HCT116 (cell line): ENCODE measurements around the gene TMEM174.

Experiments used
- EGR1 ChIP-seq: IDR thresholded peaks from 2 replicates; pipeline ENCODE4 v1.6.1; 2012; ENCODE audit warnings: low read depth
- EZH2 ChIP-seq: fragments of 200-600 bp; sonication (generic); IDR thresholded peaks from 2 replicates; pipeline ENCODE4 v1.6.1; 2017; ENCODE audit warnings: antibody characterized with exemption, mixed run types
- EZH2phosphoT487 ChIP-seq: fragments of 200-600 bp; IDR thresholded peaks from 2 replicates; pipeline ENCODE4 v1.6.1; 2018; ENCODE audit warnings: antibody characterized with exemption, borderline replicate concordance
- JUND ChIP-seq: IDR thresholded peaks from 2 replicates; pipeline ENCODE4 v1.6.1; 2012
- POLR2A ChIP-seq: IDR thresholded peaks from 2 replicates; pipeline ENCODE4 v1.7.0; 2011; ENCODE audit warnings: borderline replicate concordance; ENCODE audit not compliant: insufficient read depth, insufficient read length; ENCODE audit errors: extremely low read depth
- POLR2AphosphoS5 ChIP-seq: IDR thresholded peaks from 2 replicates; pipeline ENCODE4 v1.6.1; 2011; ENCODE audit warnings: mild to moderate bottlenecking, low read depth, low read length, moderate library complexity
- RAD21 ChIP-seq: IDR thresholded peaks from 2 replicates; pipeline ENCODE4 v1.6.1; 2012; ENCODE audit warnings: low read depth, mild to moderate bottlenecking
- YY1 ChIP-seq: IDR thresholded peaks from 2 replicates; pipeline ENCODE4 v1.6.1; 2011; ENCODE audit warnings: low read length, low read depth, moderate library complexity, mild to moderate bottlenecking; ENCODE audit not compliant: insufficient replicate concordance; ENCODE audit errors: extremely low read depth
- ZNF274 ChIP-seq: fragments of 200-500 bp; sonication (Bioruptor generic); IDR thresholded peaks from 2 replicates; pipeline ENCODE4 v1.6.1; 2014; ENCODE audit warnings: mild to moderate bottlenecking, low read depth, low read length, inconsistent platforms
- TF ChIP-seq, protein P1 (sequence below): IDR thresholded peaks from 2 replicates; pipeline ENCODE4 v1.6.1; 2012
- TF ChIP-seq, protein P2 (sequence below), 3 experiments: fragments of 200-600 bp in 1 of 3; sonication (generic) in 1 of 3; IDR thresholded peaks in 2 of 3; conservative IDR thresholded peaks in 1 of 3; 2 replicates each; pipeline ENCODE4 v1.5.1; 2012 to 2017; ENCODE audit warnings: low read depth in 2 of 3, low read length in 2 of 3, antibody characterized with exemption in 1 of 3, borderline replicate concordance in 1 of 3, control low read depth in 1 of 3, mild to moderate bottlenecking in 1 of 3, mixed read lengths in 1 of 3, mixed run types in 1 of 3, moderate library complexity in 1 of 3; ENCODE audit not compliant: insufficient read depth in 1 of 3

DNA sequence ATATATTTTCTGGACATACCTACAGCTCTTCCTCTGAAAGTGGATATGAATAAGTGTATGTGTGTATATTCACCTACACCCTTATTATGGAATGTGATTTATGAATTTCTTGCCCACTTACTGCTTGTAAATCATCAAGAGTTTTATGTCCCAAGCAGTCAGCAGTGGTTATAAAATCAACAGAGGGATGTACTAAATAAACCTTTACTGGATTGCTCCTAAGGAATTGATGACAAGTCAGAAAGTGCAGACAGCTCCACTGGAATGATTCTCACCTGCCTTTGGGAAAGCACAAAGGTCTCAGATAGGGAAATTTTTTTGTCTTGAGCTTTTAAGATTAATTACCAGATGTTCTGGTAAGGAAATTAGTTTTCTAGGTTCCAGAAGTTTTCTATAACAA, 9.3 kb downstream of the TMEM174 start:
- TF ChIP-seq RAD21 (no peak), EGR1 (no peak), EZH2phosphoT487 (no peak), POLR2AphosphoS5 (no peak), EZH2 (no peak), ZNF274 (no peak), JUND (no peak), POLR2A (no peak), YY1 (no peak)
- TF ChIP-seq, protein P1, sequence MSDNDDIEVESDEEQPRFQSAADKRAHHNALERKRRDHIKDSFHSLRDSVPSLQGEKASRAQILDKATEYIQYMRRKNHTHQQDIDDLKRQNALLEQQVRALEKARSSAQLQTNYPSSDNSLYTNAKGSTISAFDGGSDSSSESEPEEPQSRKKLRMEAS = no peak
- TF ChIP-seq, protein P2, sequence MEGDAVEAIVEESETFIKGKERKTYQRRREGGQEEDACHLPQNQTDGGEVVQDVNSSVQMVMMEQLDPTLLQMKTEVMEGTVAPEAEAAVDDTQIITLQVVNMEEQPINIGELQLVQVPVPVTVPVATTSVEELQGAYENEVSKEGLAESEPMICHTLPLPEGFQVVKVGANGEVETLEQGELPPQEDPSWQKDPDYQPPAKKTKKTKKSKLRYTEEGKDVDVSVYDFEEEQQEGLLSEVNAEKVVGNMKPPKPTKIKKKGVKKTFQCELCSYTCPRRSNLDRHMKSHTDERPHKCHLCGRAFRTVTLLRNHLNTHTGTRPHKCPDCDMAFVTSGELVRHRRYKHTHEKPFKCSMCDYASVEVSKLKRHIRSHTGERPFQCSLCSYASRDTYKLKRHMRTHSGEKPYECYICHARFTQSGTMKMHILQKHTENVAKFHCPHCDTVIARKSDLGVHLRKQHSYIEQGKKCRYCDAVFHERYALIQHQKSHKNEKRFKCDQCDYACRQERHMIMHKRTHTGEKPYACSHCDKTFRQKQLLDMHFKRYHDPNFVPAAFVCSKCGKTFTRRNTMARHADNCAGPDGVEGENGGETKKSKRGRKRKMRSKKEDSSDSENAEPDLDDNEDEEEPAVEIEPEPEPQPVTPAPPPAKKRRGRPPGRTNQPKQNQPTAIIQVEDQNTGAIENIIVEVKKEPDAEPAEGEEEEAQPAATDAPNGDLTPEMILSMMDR (IDR thresholded peaks at IDR 0.05 in 2 of 3, conservative IDR thresholded peaks at IDR 0.05 in 1 of 3; ENCODE audit: borderline replicate concordance in 1 of 3, insufficient read depth in 1 of 3, low read depth in 2 of 3, low read length in 2 of 3) = no peak
